Activated naive CD8-positive, alpha-beta T cell treated with anti-CD3 and anti-CD28 coated beads, Interleukin-2, amount 10 ng/mL, durations not matched to agents 7 days and 5 days (primary cell): ENCODE measurements around the gene ELP2. TPM values are rescaled to one million over a fixed set of nuclear protein-coding genes. Genes with fewer than 3 reads are reported as not detected.
"Not testable (repeated sequence)": the region's sequence is repeated elsewhere in the genome, so short reads cannot be mapped to it uniquely, and the experiment has no call there.

Experiments
- ATAC-seq: fragments of 150-1000 bp; cut with Tn5 transposase; one replicate; pipeline ENCODE4 v1.10.0; 2021; ENCODE audit warnings: low read depth, moderate library complexity
- POLR2A ChIA-PET: fragments of 350-600 bp; sonication (Branson Sonifier 250); formaldehyde crosslinking; loops from one replicate; lab custom pipeline; 2021; ENCODE audit warnings: antibody characterized with exemption; lab: Charles Lee
- DNase-seq: peaks from one replicate; pipeline ENCODE4 v3.0.0; 2021
- H3K27ac Mint-ChIP-seq: one replicate; pipeline ENCODE4 v1.8.0; 2022; ENCODE audit warnings: mild to moderate bottlenecking, mixed read lengths
- H3K27me3 Mint-ChIP-seq: one replicate; pipeline ENCODE4 v1.8.0; 2022; ENCODE audit warnings: mild to moderate bottlenecking, moderate library complexity, mixed read lengths
- H3K36me3 Mint-ChIP-seq: one replicate; pipeline ENCODE4 v1.8.0; 2021; ENCODE audit warnings: mild to moderate bottlenecking, mixed read lengths
- H3K4me1 Mint-ChIP-seq: one replicate; pipeline ENCODE4 v1.8.0; 2021; ENCODE audit warnings: mixed read lengths
- H3K4me3 Mint-ChIP-seq: one replicate; pipeline ENCODE4 v1.8.0; 2022; ENCODE audit warnings: mild to moderate bottlenecking, moderate library complexity, mixed read lengths
- H3K9me3 Mint-ChIP-seq: one replicate; pipeline ENCODE4 v1.8.0; 2021; ENCODE audit warnings: mixed read lengths
- total RNA-seq, 2 experiments: library from RNA; stranded (reverse); gene quantifications; one replicate each; pipeline ENCODE4 v1.2.3, GENCODE V29; 2021

Gene ELP2
- total RNA-seq, 2 experiments from 2014 or later, result 82.4 to 87.4 TPM

GRCh38 chr18:36104749-36105148, 24.9 kb upstream of the ELP2 start:
- H3K27me3 Mint-ChIP-seq, result peaks cover 4% of the 10 kb centered on the region
- POLR2A ChIA-PET, result no interaction called here
- no peaks in the 10 kb centered on the region for H3K4me1 Mint-ChIP-seq
- ATAC-seq, result no peak
- H3K9me3 Mint-ChIP-seq, result peaks cover 4% of the 10 kb centered on the region
- H3K27ac Mint-ChIP-seq, result no peak overlapping the region
- no peak for DNase-seq
- no peak overlapping the region for H3K4me3 Mint-ChIP-seq
- H3K36me3 Mint-ChIP-seq, result peaks cover 2% of the 10 kb centered on the region

GRCh38 chr18:36107477-36107876, 22.2 kb upstream of the ELP2 start:
- Mint-ChIP-seq H3K27ac (no peak overlapping the region), H3K27me3 (peaks cover 1% of the 10 kb centered on the region), H3K4me3 (no peak overlapping the region), H3K4me1 (no peaks in the 10 kb centered on the region), H3K9me3 (peaks cover under 1% of the 10 kb centered on the region), H3K36me3 (peaks cover 8% of the 10 kb centered on the region)
- POLR2A ChIA-PET, result no interaction called here
- no peak for ATAC-seq
- no peak for DNase-seq

DNA sequence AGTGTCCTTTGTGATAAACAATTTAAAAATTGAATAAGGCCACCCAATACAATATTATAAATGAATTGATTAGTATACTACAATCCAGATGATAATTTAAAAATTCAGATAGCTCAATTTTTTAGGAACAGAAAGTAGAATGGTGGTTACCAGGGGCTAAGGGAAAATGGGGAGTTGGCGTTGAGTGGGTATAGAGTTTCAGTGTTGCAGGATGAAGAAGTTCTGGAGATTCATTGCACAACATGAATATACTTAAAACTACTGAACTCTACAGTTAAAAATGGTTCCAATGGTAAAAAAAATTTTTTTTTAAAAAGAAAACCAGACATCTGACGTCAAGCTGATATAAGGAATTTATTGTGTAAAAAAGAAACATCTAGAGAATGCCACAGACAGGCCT, 21.5 kb upstream of the ELP2 start:
- DNase-seq (no peak), ATAC-seq (no peak)
- Mint-ChIP-seq H3K36me3 (peaks cover 8% of the 10 kb centered on the region), H3K27me3 (no peaks in the 10 kb centered on the region), H3K4me3 (no peak overlapping the region), H3K27ac (no peak overlapping the region), H3K4me1 (no peaks in the 10 kb centered on the region), H3K9me3 (no peaks in the 10 kb centered on the region)
- POLR2A ChIA-PET, result no interaction called here

GRCh38 chr18:36108601-36109000, 21.1 kb upstream of the ELP2 start:
- H3K36me3 Mint-ChIP-seq, result peaks cover 8% of the 10 kb centered on the region
- no peaks in the 10 kb centered on the region for H3K9me3 Mint-ChIP-seq
- H3K27me3 Mint-ChIP-seq, result no peaks in the 10 kb centered on the region
- no peak overlapping the region for H3K27ac Mint-ChIP-seq
- H3K4me3 Mint-ChIP-seq, result no peak overlapping the region
- POLR2A ChIA-PET, result no interaction called here
- DNase-seq (no peak), ATAC-seq (no peak)
- H3K4me1 Mint-ChIP-seq, result no peaks in the 10 kb centered on the region

GRCh38 chr18:36109737-36110136, 20.0 kb upstream of the ELP2 start:
- no peak overlapping the region for H3K27ac Mint-ChIP-seq
- no peak for ATAC-seq
- no peaks in the 10 kb centered on the region for H3K27me3 Mint-ChIP-seq
- peaks cover 1% of the 10 kb centered on the region for H3K4me1 Mint-ChIP-seq
- DNase-seq, result no peak
- no peaks in the 10 kb centered on the region for H3K9me3 Mint-ChIP-seq
- H3K36me3 Mint-ChIP-seq, result peaks cover 12% of the 10 kb centered on the region
- no peak overlapping the region for H3K4me3 Mint-ChIP-seq
- POLR2A ChIA-PET, result no interaction called here

DNA sequence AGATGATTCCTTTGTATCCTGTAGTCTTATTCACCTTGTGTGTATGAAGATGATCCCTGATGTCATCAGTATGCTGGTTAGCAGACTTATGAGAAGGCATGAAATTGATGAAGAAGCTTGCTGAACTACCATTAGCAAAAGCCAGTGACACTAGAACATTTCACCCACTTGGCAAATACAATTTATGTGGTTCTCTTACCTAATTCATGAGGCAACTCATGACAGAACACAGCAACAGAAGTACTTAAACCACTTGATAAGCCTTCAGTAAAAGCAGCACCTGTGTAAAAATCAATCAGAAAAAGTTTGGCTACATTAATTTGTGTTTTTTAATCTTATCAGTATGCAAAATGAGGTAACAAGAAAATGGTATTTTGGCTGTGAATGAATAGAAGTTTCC, 17.4 kb upstream of the ELP2 start:
- no peaks in the 10 kb centered on the region for H3K9me3 Mint-ChIP-seq
- H3K4me3 Mint-ChIP-seq, result no peak overlapping the region
- H3K4me1 Mint-ChIP-seq, result peaks cover 1% of the 10 kb centered on the region
- no peak overlapping the region for H3K27ac Mint-ChIP-seq
- peaks cover 17% of the 10 kb centered on the region for H3K36me3 Mint-ChIP-seq
- DNase-seq, result no peak
- POLR2A ChIA-PET, result no interaction called here
- H3K27me3 Mint-ChIP-seq, result no peaks in the 10 kb centered on the region
- no peak for ATAC-seq

DNA sequence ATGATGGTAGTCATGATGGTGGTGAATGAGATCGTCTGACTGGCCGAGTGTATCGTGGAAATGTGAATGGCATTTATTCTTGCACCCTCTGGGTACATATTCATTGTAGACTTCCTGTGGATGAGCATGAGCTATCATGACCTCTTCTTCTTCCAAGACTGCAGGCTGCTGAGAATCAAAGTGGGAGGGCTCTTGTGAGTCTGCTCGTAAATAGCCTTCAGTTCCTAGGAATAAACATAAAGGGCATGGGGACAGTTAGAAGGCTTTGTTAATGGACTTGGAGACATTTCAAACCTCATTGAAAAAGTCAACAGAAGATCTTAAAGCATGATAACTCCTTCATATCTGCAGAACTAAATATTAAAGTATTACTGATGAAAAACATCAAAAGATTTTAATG, 15.4 kb upstream of the ELP2 start:
- POLR2A ChIA-PET, result no interaction called here
- Mint-ChIP-seq H3K36me3 (peaks cover 15% of the 10 kb centered on the region), H3K4me3 (no peak overlapping the region), H3K27ac (no peak overlapping the region), H3K4me1 (peaks cover 1% of the 10 kb centered on the region), H3K9me3 (no peaks in the 10 kb centered on the region), H3K27me3 (no peaks in the 10 kb centered on the region)
- DNase-seq (no peak), ATAC-seq (no peak)

DNA sequence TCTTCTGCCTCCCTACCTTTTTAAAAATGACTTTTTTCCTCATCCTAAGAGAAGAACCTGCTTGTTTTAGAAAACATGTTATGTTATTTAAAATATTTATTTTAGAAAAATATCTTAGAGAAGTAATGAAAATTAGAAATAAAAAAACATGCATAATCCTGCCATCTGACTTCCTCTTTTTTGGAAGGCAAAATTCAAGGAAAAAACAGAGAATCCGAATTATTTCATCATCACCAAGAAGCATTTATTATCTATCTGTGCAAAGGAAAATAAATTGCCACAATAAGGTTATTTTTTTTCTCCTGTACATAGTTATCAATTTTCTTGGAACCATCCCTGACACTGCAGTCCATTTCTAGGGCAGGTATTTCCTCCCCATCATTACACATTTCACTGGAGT, 15.0 kb upstream of the ELP2 start:
- Mint-ChIP-seq H3K27me3 (no peaks in the 10 kb centered on the region), H3K27ac (no peak overlapping the region), H3K4me1 (peaks cover 1% of the 10 kb centered on the region), H3K9me3 (no peaks in the 10 kb centered on the region), H3K36me3 (peaks cover 15% of the 10 kb centered on the region), H3K4me3 (no peak overlapping the region)
- no peak for ATAC-seq
- no peak for DNase-seq
- POLR2A ChIA-PET, result no interaction called here

- peaks cover 16% of the 10 kb centered on the region for H3K36me3 Mint-ChIP-seq
- H3K4me3 Mint-ChIP-seq, POLR2A ChIA-PET, ATAC-seq, H3K27me3 Mint-ChIP-seq, H3K9me3 Mint-ChIP-seq, H3K27ac Mint-ChIP-seq, DNase-seq, H3K4me1 Mint-ChIP-seq: not testable (repeated sequence)
Measured at GRCh38 chr18:36116771-36117170, 12.9 kb upstream of the ELP2 start.

GRCh38 chr18:36120297-36120696, 9.4 kb upstream of the ELP2 start:
- H3K36me3 Mint-ChIP-seq, result peaks cover 17% of the 10 kb centered on the region
- no peak overlapping the region for H3K27ac Mint-ChIP-seq
- no peaks in the 10 kb centered on the region for H3K27me3 Mint-ChIP-seq
- POLR2A ChIA-PET, result no interaction called here
- DNase-seq (no peak), ATAC-seq (no peak)
- H3K4me1 Mint-ChIP-seq, result peaks cover 10% of the 10 kb centered on the region
- no peak overlapping the region for H3K4me3 Mint-ChIP-seq
- H3K9me3 Mint-ChIP-seq, result no peaks in the 10 kb centered on the region

- no peaks in the 10 kb centered on the region for H3K9me3 Mint-ChIP-seq
- H3K27me3 Mint-ChIP-seq, result no peaks in the 10 kb centered on the region
- no peak for ATAC-seq
- peaks cover 23% of the 10 kb centered on the region for H3K36me3 Mint-ChIP-seq
- DNase-seq, result no peak
- POLR2A ChIA-PET, result interaction anchor here (0.6 to 1.1 kb wide), 2 partner anchors 31 to 60 kb away, joined by 3 read pairs; no protein-coding TSS in a partner anchor
- H3K4me1 Mint-ChIP-seq, result peaks cover 25% of the 10 kb centered on the region
- H3K4me3 Mint-ChIP-seq, result no peak overlapping the region
- H3K27ac Mint-ChIP-seq, result no peak overlapping the region
Measured at GRCh38 chr18:36124841-36125240, 4.9 kb upstream of the ELP2 start.

GRCh38 chr18:36126668-36127067, 3.0 kb upstream of the ELP2 start:
- POLR2A ChIA-PET, result interaction anchor here (1.2 kb wide), 1 partner anchor 837 kb away, joined by 3 read pairs; the partner anchor contains the start of gene ZSCAN30
- Mint-ChIP-seq H3K27me3 (no peaks in the 10 kb centered on the region), H3K4me3 (peak overlapping the region; percentile 35), H3K9me3 (no peaks in the 10 kb centered on the region), H3K36me3 (peaks cover 23% of the 10 kb centered on the region), H3K4me1 (peaks cover 28% of the 10 kb centered on the region), H3K27ac (no peak overlapping the region)
- DNase-seq (no peak), ATAC-seq (no peak)

DNA sequence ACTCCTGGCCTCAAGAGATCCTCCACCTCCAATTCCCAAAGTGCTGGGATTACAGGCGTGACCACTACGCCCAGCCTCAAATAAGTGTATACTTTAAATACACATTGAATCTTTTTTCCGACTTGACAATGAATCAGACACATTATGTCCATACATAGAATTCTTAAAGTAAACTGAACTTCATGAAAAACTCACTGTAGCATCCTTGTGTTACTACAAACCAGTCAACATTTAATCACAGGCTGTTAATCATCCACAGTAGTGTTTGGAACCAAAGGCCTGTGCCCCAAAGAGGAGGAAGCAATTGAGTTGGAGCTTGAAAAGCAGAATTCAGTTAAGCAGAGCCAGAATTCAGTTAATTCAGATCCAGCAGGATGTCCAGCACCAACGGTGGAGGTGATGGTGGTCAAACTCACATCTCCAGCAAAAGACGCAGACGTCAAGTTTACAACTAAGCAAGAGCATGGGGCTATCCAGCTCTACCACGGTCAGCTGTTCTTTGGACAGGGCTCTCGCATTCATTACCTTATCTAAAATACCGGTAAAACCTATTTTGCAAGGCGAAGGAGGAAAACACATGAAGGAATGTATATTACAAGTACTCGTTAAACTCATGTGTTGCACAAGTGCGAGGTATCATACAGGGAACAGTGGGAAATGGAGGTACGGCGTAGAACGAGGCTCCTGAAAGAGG, 1.7 kb upstream of the ELP2 start:
- H3K27ac Mint-ChIP-seq, result peak overlapping the region; percentile 95
- peaks cover 37% of the 10 kb centered on the region for H3K4me1 Mint-ChIP-seq
- POLR2A ChIA-PET, result interaction anchor here (1.2 to 3.2 kb wide), 6 partner anchors 61 to 838 kb away, joined by 3 to 12 read pairs (median 6); partner anchors contain the start of genes INO80C, RMP24, RPRD1A and ZSCAN30
- H3K27me3 Mint-ChIP-seq, result no peaks in the 10 kb centered on the region
- ATAC-seq (no peak), DNase-seq (no peak)
- peaks cover 27% of the 10 kb centered on the region for H3K36me3 Mint-ChIP-seq
- peak overlapping the region; percentile 93 for H3K4me3 Mint-ChIP-seq
- H3K9me3 Mint-ChIP-seq, result no peaks in the 10 kb centered on the region

DNA sequence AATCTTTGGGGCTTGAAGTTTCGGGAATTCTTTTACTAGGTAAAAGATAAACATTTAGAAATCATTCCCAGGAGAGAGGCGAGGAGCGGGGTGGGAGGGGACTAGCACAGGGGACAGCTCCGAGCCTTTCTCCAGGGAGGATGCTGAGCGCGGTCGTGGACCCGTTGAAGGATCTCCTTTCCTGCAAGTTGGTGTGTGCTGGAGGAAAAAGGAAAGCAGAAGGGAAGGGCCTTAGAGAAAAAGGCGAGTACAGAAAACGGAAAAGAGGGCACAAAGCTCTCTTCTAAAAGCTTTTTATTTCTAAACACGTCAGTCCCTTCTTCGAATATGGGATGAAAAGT, 1.2 kb upstream of the ELP2 start:
- DNase-seq (no peak), ATAC-seq (no peak)
- H3K4me1 Mint-ChIP-seq, result peaks cover 35% of the 10 kb centered on the region
- no peaks in the 10 kb centered on the region for H3K27me3 Mint-ChIP-seq
- POLR2A ChIA-PET, result interaction anchor here (1.1 to 3.2 kb wide), 8 partner anchors 61 to 839 kb away, joined by 3 to 12 read pairs (median 4); partner anchors contain the start of genes INO80C, KIAA1328, RMP24 and RPRD1A
- peaks cover 25% of the 10 kb centered on the region for H3K36me3 Mint-ChIP-seq
- peak overlapping the region; percentile 95 for H3K27ac Mint-ChIP-seq
- peak overlapping the region; percentile 93 for H3K4me3 Mint-ChIP-seq
- H3K9me3 Mint-ChIP-seq, result no peaks in the 10 kb centered on the region
